Measurements from ENCODE around the gene FOXO1.

- TF ChIP-seq CTCF (IDR thresholded peaks at IDR 0.05; ENCODE audit: insufficient read depth, low read length, poor library complexity, severe bottlenecking) (no peak), EZH2phosphoT487 (conservative IDR thresholded peaks at IDR 0.05; ENCODE audit: low read length) (no peak)
These were observed 28.0 kb upstream of the FOXO1 start for GRCh38 chr13:40694426-40694825.

Measured in SU-DHL-6 (cell line).